ENCODE results near the gene DNAJC10. TPM values are rescaled to one million over a fixed set of nuclear protein-coding genes. Genes with fewer than 3 reads are reported as not detected.
"Not testable (repeated sequence)": the region's sequence is repeated elsewhere in the genome, so short reads cannot be mapped to it uniquely, and the experiment has no call there.

The DNAJC10 gene
- total RNA-seq (2014; rRNA removed), result 82.2 and 90.4 TPM in 2 replicates
- polyA plus RNA-seq (2012), result 22.5 TPM

GRCh38 chr2:182715892-182716649, at the start of gene DNAJC10:
DNAJC10 (plus strand) TSS chr2:182716257; CDS start chr2:182718087, 1,830 bp downstream.
- peak; percentile 83 for DNase-seq (ENCODE audit: low read depth)

GRCh38 chr2:182666674-182667314, 49.3 kb upstream of the DNAJC10 start:
- peak; percentile 31 for DNase-seq (ENCODE audit: low read depth)

GRCh38 chr2:182667315-182667695, 48.8 kb upstream of the DNAJC10 start:
- no peak for DNase-seq (ENCODE audit: low read depth)

- peak; percentile 79 for DNase-seq (ENCODE audit: low read depth)
Measured at GRCh38 chr2:182668671-182669070, 47.4 kb upstream of the DNAJC10 start.

GRCh38 chr2:182672466-182673165, 43.4 kb upstream of the DNAJC10 start:
- peak; percentile 79 for DNase-seq (ENCODE audit: low read depth)

GRCh38 chr2:182680837-182681236, 35.2 kb upstream of the DNAJC10 start:
- DNase-seq (ENCODE audit: low read depth), result no peak

GRCh38 chr2:182682210-182682609, 33.8 kb upstream of the DNAJC10 start:
- DNase-seq (ENCODE audit: low read depth), result no peak

- DNase-seq (ENCODE audit: low read depth), result no peak
Measured at GRCh38 chr2:182685559-182685958, 30.5 kb upstream of the DNAJC10 start.

- DNase-seq (ENCODE audit: low read depth), result not testable (repeated sequence)
Measured at GRCh38 chr2:182686763-182687162, 29.3 kb upstream of the DNAJC10 start.

GRCh38 chr2:182694189-182694588, 21.9 kb upstream of the DNAJC10 start:
- no peak for DNase-seq (ENCODE audit: low read depth)

GRCh38 chr2:182695776-182696175, 20.3 kb upstream of the DNAJC10 start:
- no peak for DNase-seq (ENCODE audit: low read depth)

GRCh38 chr2:182698671-182699070, 17.4 kb upstream of the DNAJC10 start:
- DNase-seq (ENCODE audit: low read depth), result no peak

- peak; percentile 4 for DNase-seq (ENCODE audit: low read depth)
Measured at GRCh38 chr2:182705761-182706160, 10.3 kb upstream of the DNAJC10 start.

- no peak for DNase-seq (ENCODE audit: low read depth)
Measured at GRCh38 chr2:182706751-182707150, 9.3 kb upstream of the DNAJC10 start.

- no peak for DNase-seq (ENCODE audit: low read depth)
Measured at GRCh38 chr2:182713601-182714000, 2.5 kb upstream of the DNAJC10 start.

- peak; percentile 8 for DNase-seq (ENCODE audit: low read depth)
Measured at GRCh38 chr2:182715121-182715891, 751 bp upstream of the DNAJC10 start.

GRCh38 chr2:182716650-182716979, 558 bp downstream of the DNAJC10 start:
- DNase-seq (ENCODE audit: low read depth), result no peak

- DNase-seq (ENCODE audit: low read depth), result no peak
Measured at GRCh38 chr2:182717416-182717815, 1.4 kb downstream of the DNAJC10 start.

GRCh38 chr2:182717816-182718215, 1.8 kb downstream of the DNAJC10 start:
- DNase-seq (ENCODE audit: low read depth), result no peak

- DNase-seq (ENCODE audit: low read depth), result no peak
Measured at GRCh38 chr2:182718459-182718858, 2.4 kb downstream of the DNAJC10 start.

- not testable (repeated sequence) for DNase-seq (ENCODE audit: low read depth)
Measured at GRCh38 chr2:182719116-182719515, 3.1 kb downstream of the DNAJC10 start.

- DNase-seq (ENCODE audit: low read depth), result no peak
Measured at GRCh38 chr2:182724656-182725055, 8.6 kb downstream of the DNAJC10 start.

All from LHCN-M2 (cell line).